ENCODE data around the gene CCNY.
"Not testable (repeated sequence)": the region's sequence is repeated elsewhere in the genome, so short reads cannot be mapped to it uniquely, and the experiment has no call there.

The CCNY gene

DNA sequence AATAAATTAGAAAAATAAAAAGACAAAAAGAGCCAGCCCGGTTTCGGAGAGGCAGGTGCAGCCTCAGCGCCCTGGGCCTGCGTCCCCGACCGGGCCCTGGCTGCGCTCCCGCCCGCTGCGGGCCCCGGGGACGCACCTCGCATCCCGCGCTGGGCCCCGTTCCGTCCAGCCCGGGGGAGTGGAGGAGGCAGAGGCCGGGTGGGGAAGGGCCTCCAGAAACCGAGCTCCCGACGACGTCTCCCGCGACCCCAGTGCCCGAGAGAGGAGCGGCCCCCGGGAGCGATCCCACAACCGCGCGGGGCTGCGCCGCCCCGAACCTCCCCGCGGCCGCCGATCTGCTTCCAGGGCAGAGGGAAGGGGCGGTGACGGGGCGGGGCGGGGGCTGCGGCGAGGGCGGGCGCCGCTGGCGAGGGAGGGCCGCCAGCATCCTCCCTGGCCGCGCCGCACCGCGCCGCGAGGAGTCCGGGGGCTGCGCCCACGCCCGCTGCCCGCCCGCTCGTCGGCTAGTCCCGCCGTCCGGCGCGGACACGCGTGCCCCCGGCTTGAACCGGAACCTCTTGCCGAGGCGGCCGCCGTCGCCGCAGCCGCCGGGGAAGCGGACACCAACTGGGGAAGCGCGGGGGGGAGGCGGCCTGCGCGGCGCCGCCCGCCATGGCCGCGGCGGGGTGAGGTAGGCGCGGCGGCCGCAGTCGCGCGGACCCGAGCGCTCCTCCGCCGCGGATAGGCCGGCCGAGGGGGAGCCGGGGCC lies at the start of gene CCNY:
Gene CCNY (plus strand): TSS at position 426 of the 748 bp plus-strand sequence. CDS start 545 bp downstream, outside the sequence.
- DNase-seq (ENCODE audit: low read depth), result no peak

DNA sequence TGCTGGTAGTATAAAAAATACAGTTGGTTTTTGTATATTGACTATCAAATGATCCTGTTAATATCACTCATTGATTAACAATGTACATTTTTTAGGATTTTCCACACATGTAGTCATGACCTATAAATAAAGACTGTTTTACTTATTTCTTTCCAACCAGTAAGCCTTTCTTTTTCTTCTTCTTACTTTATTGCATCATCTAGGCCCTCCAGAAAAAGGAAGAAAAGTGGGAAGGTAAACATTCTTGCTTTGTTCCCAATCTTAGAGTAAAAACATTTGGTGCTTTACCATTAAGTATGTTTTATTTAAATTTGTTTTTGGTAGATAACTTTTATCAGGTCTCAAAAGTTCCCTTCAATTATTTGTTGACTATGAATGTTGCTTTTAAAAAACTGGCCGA lies 47.1 kb upstream of the CCNY start:
- no peak for DNase-seq (ENCODE audit: low read depth)

DNA sequence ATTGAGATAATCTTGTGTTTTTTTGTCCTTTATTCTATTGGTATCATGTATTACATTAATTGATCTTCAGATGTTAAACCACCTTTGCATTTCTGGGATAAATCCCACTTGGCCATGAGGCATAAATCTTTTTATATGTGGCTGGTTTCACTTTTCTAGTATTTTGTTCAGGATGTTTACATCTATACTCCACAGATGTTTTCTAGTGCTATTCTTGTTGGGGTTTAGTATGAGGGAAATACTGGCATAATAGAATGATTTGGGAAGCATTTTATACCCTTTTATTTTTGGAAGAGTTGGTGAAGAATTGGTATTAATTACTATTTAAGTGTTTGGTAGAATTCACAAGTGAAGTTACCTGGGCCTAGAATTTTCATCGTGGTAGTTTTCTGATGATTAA lies 41.8 kb upstream of the CCNY start:
- DNase-seq (ENCODE audit: low read depth), result no peak

DNA sequence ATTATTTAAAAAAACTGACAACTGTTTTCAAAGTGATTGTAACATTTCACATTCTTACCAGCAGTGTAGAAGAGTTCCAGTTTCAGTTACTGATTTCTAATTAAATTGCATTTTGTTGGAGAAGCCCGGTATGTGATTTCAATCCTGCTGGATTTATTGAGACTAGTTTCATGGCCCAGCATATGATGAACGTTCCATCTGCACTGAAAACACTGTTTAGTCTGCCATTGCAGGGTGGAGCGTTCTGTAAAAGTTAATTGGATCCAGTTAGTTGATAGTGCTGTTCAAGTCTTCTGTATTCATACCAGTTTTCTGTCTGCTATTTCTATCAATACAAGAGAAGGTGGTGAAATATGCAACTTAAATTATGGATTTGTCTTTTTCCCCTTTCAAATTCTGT lies 37.3 kb upstream of the CCNY start:
- no peak for DNase-seq (ENCODE audit: low read depth)

DNA sequence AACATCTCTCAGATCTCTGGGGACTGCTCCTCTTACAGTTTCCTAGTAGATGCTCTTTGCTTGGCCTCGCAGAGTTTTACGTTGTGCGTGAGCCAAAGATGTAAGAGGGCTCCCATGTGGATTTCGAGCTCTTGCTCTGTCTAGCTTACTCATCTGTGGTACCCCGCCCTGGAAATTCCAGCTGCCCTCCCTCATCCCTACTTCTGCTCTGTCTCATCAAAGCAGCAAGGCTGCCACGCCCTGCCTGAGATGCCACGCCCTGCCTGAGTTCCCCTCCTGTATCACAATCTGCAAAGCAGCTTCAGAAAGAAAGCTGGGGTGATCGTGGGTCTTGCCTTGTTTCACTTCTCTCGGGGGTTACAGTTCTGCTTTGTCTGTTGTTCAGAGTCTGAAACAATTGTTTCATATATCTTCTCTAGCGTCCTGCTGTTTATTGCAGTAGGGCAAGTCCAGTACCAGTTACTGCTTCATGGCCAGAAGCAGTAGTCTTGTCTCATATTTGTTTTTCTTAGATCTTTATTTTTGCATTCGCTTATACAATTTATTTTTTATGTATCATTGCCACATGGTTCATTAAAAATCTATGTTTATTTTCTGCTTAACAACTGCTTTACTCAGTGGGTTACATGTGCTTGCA lies 36.1 kb upstream of the CCNY start:
- DNase-seq (ENCODE audit: low read depth), result peak; percentile 29

DNA sequence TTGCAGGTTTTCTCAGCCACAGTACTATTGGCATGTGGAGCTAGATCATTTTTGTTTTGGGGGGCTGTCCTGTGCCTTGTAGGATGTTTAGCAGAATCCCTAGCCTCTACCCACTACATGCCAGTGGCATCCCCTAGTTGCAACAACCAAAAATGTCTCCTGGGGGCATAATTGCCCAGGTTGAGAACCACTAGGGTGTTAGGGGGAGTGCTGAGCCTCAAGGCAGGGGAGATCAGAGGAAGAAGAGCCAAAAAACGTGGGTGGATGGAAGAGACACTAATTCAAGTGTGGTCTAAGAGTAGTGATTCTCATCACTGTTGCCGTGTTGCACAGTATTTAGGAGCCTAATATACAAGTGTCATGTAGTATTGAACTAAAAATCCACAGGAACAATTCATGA lies 31.7 kb upstream of the CCNY start:
- no peak for DNase-seq (ENCODE audit: low read depth)

DNA sequence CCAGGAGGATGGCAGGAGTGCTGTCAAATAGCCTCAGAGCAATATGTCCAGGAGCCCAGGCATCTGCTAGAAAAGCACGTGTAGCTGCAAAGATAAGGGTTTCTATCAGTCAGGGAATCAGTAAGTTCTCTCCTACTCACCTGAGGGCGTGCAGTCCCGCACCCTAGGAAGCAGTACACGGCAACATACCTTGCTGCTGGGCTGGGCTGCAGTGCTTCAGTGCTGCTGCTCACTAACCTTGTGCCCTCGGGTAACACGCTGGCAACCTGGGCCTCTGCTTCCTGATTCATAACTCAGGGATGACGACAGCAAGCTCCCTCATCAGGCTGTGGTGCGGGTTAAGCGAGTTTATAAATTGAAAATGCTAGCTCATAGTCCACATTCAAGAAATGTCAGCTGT lies 29.5 kb upstream of the CCNY start:
- DNase-seq (ENCODE audit: low read depth), result no peak

DNA sequence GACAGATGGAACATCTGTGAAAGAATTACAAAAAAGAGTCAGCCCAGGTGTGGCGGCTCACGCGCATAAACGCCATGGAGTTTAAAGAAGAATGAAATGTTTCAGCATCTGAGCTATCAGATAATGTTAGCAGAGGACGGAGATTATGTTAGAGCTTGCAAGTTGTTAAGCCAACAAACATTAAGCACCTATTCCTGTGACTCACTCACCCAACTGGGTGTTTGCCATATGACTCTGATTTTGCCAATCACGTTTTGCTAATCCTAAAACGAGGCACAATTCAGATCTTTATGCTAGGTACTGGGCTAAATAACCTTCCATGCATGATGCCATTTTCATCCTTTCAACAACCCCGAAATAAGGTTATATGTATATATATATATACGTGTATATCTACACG lies 29.0 kb upstream of the CCNY start:
- DNase-seq (ENCODE audit: low read depth), result no peak

DNA sequence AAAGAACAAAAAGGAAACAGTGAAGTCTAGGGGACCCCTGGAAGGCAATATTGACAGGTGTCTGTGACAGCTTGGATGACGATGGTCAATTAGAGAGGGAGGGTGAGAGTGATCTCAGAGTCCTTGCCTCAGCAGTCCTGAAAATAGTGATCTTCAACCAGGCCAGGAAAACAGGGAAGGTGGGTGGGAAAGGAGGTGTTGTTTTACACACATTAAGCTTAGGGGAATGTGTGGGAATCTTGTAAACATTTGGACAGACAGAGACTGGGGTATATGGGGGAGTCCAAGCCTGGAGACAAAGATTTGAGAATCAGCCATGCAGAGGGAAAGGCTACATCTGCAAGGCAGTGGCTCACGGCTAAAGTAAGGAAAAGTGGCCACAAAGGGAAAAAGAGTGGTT lies 27.5 kb upstream of the CCNY start:
- no peak for DNase-seq (ENCODE audit: low read depth)

DNA sequence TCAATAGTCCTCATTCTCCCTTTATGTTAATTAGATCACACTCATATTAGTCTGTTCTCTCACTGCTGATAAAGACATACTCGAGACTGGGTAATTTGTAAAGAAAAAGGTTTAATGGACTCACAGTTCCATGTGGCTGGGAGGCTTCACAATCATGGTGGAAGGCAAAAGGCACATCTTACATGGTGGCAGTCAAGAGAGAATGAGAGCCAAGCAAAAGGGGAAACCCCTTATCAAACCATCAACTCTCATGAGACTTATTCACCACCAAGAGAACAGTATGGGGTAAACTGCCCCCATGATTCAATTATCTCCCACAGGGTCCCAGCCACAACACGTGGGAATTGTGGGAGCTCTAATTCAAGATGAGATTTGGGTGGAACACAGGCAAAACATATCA lies 22.2 kb upstream of the CCNY start:
- not testable (repeated sequence) for DNase-seq (ENCODE audit: low read depth)

DNA sequence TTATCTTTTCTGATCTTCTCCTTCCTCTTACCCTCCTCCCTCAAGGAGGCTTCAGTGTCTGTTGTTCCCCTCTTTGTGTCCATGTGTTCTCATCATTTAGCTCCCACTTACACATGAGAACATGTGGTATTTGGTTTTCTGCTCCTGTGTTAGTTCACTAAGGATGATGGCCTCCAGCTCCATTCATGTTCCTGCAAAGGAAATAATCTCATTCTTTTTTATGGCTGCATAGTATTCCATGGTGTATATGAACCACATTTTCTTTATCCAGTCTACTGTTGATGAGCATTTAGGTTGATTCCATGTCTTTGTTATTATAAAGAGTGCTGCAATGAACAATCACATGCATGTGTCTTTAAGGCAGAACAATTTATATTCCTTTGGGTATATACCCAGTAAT lies 21.1 kb upstream of the CCNY start:
- DNase-seq (ENCODE audit: low read depth), result not testable (repeated sequence)

DNA sequence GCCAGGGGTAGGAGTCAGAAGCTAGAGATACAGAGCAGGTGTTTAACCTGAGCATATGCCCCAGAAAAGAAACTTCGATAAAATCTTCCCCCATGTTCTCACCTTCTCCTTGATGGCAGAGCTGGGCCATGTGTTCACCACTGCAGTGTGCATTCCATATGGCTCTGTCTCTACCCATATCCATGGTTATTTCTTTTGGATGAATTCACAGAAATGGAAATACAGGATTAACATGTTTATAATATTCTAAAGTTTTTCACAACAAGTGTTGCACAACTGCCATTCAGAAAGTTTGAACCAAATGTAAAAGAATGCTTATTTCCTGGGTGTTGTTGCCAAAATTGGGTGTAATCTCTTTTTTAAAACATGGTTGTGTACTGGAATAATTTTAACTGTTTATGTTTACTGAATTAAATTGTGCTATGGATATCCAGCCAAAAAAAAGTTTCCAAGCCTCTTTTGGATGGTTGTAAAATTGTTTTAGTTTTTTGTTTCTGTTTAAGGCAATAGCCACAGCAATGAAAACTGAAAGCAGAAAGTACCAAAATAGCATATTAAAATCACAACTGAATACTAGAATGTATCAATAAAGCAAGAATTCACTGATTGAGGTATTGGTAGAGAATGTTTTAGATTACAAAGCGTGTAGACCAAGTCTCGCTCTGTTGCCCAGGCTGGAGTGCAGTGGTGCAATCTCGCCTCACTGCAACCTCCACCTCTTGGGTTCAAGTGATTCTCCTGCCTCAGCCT lies 19.9 kb upstream of the CCNY start:
- no peak for DNase-seq (ENCODE audit: low read depth)

DNA sequence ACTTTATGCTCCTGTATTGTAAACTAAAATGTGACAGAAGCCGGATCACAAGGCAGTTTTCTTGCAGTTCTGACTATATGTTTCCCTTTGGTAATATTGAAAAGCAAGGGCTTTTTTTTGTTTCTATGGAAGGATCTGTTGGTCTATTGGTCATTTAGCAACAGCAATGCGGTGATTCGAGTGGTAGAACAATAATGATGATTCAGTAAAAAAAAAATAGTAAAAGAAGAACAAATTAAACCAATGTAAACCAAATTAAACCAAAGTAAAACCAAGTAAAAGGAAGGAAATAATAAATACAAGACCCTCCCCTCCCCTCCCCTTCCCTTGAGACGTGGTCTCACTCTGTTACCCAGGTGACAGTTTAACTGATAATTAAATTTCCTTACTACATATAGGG lies 17.8 kb upstream of the CCNY start:
- no peak for DNase-seq (ENCODE audit: low read depth)

DNA sequence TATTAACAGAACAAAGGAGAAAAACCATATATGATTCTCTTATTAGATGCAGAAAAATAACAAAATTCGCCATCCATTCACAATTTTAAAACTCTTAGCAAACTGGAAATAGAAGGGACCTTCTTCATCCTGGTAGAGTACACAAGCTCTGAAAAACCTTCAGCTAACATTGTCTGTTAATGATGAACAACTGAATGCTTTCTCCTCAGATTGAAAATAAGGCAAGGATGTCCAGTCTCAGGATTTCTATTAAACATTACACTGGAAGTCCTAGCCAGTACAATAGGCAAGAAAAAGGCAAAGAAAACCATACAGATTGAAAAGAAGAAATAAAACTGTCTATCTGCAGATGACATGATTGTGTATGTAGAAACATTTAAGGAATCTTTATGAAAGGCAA lies 16.0 kb upstream of the CCNY start:
- no peak for DNase-seq (ENCODE audit: low read depth)

DNA sequence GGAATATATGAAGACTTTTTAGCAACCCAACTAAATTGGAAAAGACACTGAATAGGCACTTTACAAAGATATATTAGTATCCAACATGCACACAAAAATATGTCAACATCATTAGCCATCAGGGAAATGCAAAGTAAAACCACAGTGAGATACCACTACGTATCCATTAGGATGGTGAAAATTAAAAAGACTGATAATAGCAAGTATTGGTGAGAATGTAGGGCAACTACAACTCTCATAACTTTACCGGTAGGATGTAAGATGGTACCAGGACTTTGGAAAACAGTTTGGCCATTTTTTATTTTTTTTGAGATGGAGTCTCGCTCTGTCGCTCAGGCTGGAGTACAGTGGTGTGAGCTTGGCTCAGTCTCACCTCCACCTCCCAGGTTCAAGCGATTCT lies 13.7 kb upstream of the CCNY start:
- no peak for DNase-seq (ENCODE audit: low read depth)

DNA sequence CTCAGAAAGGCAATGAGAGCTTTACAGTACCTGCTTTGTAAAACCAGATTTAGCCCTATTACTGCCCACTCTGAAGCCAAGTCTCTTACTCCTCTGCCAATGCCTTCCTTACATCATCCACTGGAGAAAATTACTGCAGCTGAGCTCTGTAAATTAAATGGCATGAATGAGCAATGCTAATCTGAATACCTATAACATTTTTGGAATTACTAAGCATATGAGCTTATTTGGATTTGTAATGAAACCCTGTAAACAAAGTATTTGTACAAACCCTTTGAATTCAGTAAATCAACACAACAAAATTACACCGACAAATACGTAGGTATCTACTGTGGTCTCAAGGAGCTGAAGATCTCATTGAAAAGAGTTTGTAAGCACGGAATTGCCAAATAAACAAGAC lies 12.1 kb upstream of the CCNY start:
- DNase-seq (ENCODE audit: low read depth), result no peak

DNA sequence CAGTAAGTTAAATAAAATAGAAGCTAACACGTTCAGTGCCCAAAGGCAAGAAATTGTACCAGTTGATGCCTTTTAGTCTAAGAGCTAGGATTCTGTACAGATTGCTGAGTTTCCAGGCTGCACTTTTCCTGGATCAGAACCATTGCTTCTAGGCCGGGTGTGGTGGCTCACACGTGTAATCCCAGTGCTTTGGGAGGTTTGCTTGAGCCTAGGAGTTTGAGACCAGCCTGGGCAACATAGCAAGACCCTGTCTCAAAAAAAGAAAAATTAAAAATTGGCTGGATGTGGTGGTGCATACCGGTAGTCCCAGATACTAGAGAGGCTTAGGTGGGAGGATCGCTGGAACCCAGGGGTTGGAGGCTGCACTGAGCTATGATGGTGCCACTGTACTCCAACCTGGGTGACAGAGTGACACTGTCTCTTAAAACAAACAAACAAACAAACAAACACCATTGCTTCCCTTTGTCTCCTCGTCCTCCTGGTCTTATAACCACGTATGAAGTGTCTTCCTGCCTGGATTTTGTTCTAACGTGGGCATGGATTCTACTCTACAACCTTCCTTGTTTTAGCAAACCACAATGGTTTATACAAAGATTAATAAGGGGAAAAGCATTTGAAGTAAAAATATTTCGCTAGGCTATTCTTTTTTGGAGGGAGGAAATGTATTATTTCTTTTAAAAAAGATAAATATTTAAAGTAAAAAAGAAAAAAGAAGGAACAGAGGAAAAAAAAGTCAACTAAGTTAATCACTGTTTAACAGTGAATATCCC lies 9.7 kb upstream of the CCNY start:
- DNase-seq (ENCODE audit: low read depth), result no peak

DNA sequence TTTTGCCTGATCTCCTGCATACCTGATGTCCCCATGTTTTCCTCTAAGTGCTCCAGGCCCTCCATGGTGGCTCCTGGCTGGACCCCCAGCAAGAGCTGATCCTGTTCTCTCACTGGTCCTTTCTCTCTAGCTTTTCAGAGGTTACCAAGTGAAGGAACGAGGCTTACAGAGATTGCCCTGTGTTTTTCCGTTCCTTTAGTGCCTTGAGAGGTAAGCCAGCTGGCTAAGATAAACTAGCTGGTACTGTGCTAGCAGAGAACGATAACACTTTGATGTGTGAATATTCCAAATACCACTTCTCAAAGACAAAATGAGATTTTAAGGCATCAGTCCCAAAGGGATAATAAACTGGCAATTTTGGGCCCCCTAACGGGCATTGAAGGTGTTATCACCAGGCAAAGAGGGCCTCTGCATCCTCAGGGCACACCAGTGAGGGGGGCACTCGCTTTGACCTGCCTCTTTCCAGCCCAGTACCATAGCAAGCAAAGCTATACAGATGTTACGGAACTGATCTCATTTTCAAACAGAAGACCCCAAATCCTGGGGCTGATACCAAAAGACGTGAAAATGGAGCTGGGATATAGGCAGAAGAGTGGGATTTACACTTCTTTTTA lies 8.4 kb upstream of the CCNY start:
- no peak for DNase-seq (ENCODE audit: low read depth)

DNA sequence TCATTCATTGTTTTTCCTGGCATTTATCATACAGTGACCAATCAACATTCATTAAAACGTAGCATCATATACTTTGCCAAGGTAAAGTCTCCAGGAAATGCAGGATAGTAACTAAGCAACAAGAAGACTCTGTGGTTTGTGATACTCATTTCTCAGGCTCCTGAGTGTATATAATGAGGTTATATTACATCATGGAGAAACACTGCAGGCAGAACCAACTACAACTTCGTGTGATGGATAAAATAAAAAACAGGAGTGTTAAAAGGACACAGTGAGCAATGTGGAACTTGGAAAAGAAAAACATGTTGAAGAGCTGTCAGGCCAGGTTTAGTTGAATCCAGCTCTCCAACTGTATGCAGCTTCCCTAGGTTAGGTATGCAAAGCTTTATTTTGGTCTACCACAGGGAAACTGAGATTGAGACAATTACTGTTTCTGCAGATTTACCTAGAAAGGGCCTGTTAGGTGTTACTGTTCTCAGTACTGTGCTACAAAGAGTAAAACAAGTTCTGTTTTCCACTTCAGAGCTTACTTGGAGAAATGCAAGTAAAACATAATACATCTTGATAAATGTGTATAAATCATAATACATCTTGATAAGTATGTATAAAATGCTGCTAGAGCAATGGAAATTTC lies 7.8 kb upstream of the CCNY start:
- no peak for DNase-seq (ENCODE audit: low read depth)

DNA sequence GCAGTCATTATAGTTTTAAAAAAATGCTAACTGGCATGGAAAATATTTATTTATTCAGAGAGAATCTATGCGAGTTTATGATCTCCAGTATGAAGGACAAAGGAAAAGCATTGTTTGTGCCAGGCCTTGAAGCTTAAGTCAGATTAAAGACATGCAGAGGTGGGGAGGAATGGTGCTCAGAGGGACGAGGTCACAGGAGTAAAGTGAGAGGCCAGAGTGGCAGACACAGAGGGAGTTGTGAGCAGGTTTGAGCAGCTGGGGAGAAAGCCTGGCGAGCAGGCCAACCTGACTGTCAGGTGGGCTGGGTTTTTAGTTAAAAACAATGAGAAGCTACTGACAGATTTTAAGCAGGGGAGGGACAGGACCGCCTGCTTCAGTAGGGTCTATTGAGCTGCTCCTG lies 6.8 kb upstream of the CCNY start:
- no peak for DNase-seq (ENCODE audit: low read depth)

DNA sequence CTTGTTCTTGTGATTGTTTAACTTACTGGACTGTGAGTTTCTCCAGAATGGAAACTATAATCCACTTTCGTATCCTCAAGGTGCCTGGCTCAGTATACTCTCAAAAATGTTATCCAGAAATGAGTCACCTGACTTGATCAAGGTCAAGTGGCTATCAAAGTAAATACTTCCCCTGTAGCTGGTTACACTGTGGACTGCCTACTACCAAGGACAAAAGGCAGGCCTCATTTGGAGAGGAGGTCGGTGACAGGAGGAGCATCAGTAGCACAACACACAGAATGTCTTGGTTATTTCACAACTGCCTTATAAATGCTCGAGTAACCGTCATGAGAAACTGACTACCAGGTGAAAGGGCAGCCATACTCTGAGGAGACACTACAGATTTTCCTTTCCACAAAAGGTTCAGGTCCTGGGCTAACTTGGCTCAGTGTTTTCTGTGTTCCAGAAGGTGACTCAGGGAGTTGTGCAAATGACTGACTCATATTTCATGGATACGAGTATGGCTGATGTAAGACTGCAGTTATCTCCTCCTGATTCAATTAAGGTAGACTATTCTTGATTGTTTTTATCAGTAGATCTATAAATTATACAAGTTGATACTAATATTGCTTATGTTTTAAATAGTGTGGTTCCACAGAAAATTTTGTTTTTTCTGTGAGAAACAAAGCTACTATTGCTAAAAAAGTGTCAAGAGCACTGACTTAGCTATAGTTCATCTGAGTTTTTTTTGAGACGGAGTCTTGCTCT lies 4.2 kb upstream of the CCNY start:
- DNase-seq (ENCODE audit: low read depth), result no peak

All from HS-27A (cell line).